B cell (primary cell): Measurements from ENCODE around the gene DNAH12. TPM values are rescaled to one million over a fixed set of nuclear protein-coding genes. Genes with fewer than 3 reads are reported as not detected.

ENCODE experiments used
- ATAC-seq: fragments of 200-7000 bp; cut with Tn5 transposase; one replicate; pipeline ENCODE4 v1.10.0; 2021; ENCODE audit warnings: low read depth, mild to moderate bottlenecking, moderate number of reproducible peaks, moderate library complexity
- CTCF ChIA-PET: fragments of 350-600 bp; sonication (Branson Sonifier 250); formaldehyde crosslinking; loops from one replicate; lab custom pipeline; 2021; ENCODE audit warnings: antibody characterized with exemption, inconsistent platforms; lab: Charles Lee
- POLR2A ChIA-PET: fragments of 350-600 bp; sonication (Branson Sonifier 250); formaldehyde crosslinking; loops from one replicate; lab custom pipeline; 2021; ENCODE audit warnings: antibody characterized with exemption; lab: Charles Lee
- DNase-seq: peaks from one replicate; pipeline ENCODE4 v3.0.0; 2013
- H2AFZ ChIP-seq: 2 replicates; pipeline ENCODE4 v1.6.1; 2012; ENCODE audit warnings: mild to moderate bottlenecking, low read depth, low read length; ENCODE audit not compliant: insufficient read depth, poor library complexity, severe bottlenecking
- H3K27ac ChIP-seq, 2 donors: 1 replicate in 1 of 2; 2 replicates in 1 of 2; pipeline ENCODE4 v1.5.1; 2012 to 2013; ENCODE audit warnings: low read length in 2 of 2, mild to moderate bottlenecking in 2 of 2, moderate library complexity in 1 of 2
- H3K27me3 ChIP-seq, 4 experiments: fragments of 200-600 bp in 1 of 4; sonication (generic) in 1 of 4; replicated peaks in 1 of 4; 1 replicate in 2 of 4; 2 replicates in 2 of 4; pipeline versions ENCODE4 v1.6.1 to v1.7.0; 2013 to 2016; ENCODE audit warnings: low read length in 3 of 4, mild to moderate bottlenecking in 2 of 4, mixed read lengths in 1 of 4, moderate library complexity in 1 of 4; ENCODE audit not compliant: insufficient read depth in 4 of 4, control insufficient read depth in 3 of 4; ENCODE audit errors: control extremely low read depth in 1 of 4
- H3K36me3 ChIP-seq, 2 experiments: replicated peaks in 1 of 2; 1 replicate in 1 of 2; 2 replicates in 1 of 2; pipeline versions ENCODE4 v1.6.1 to v1.7.1; 2013; ENCODE audit warnings: low read length in 1 of 2; ENCODE audit not compliant: insufficient read depth in 2 of 2, control insufficient read depth in 1 of 2; ENCODE audit errors: control extremely low read depth in 1 of 2, extremely low read depth in 1 of 2
- H3K4me1 ChIP-seq, 2 donors: fragments of 200-600 bp in 1 of 2; sonication (generic) in 1 of 2; 1 replicate in 1 of 2; 2 replicates in 1 of 2; pipeline versions ENCODE4 v1.5.1 to v1.6.1; 2013 to 2017; ENCODE audit warnings: low read length in 2 of 2; ENCODE audit not compliant: control insufficient read depth in 2 of 2, insufficient read depth in 2 of 2
- H3K4me2 ChIP-seq: replicated peaks from 2 replicates; pipeline ENCODE3; 2012; ENCODE audit warnings: mild to moderate bottlenecking, low read depth, low read length; ENCODE audit not compliant: poor library complexity, severe bottlenecking
- H3K4me3 ChIP-seq, 5 experiments: fragments of 200-600 bp in 1 of 5; sonication (generic) in 1 of 5; 1 replicate in 3 of 5; 2 replicates in 2 of 5; pipeline versions ENCODE4 v1.5.1 to v1.7.0; 2011 to 2016; ENCODE audit warnings: low read length in 4 of 5, mild to moderate bottlenecking in 4 of 5, low read depth in 2 of 5, control low read depth in 1 of 5, moderate library complexity in 1 of 5; ENCODE audit not compliant: insufficient read depth in 1 of 5; ENCODE audit errors: control extremely low read depth in 1 of 5, extremely low read depth in 1 of 5
- H3K79me2 ChIP-seq: fragments of 200-600 bp; sonication (generic); one replicate; pipeline ENCODE4 v1.6.0; 2016; ENCODE audit warnings: low read length; ENCODE audit not compliant: control insufficient read depth, insufficient read depth
- H3K9ac ChIP-seq: fragments of 200-600 bp; sonication (generic); 2 replicates; pipeline ENCODE4 v1.6.1; 2017; ENCODE audit warnings: mild to moderate bottlenecking, low read length, moderate library complexity
- H3K9me3 ChIP-seq, 3 donors: one replicate each; pipeline versions ENCODE4 v1.6.1 to v1.7.1; 2013; ENCODE audit warnings: low read length in 2 of 3; ENCODE audit not compliant: control insufficient read depth in 2 of 3, insufficient read depth in 1 of 3; ENCODE audit errors: control extremely low read depth in 1 of 3
- H4K20me1 ChIP-seq: 2 replicates; pipeline ENCODE4 v1.6.0; 2012; ENCODE audit warnings: mild to moderate bottlenecking, low read length; ENCODE audit not compliant: insufficient read depth, control insufficient read depth, poor library complexity, severe bottlenecking
- H3K27ac Mint-ChIP-seq: one replicate; pipeline ENCODE4 v1.8.0; 2021; ENCODE audit warnings: mixed read lengths
- H3K27me3 Mint-ChIP-seq: one replicate; pipeline ENCODE4 v1.8.0; 2021; ENCODE audit warnings: mixed read lengths
- H3K4me1 Mint-ChIP-seq: one replicate; pipeline ENCODE4 v1.8.0; 2021; ENCODE audit warnings: mixed read lengths
- H3K4me3 Mint-ChIP-seq: one replicate; pipeline ENCODE4 v1.8.0; 2021; ENCODE audit warnings: mixed read lengths
- H3K9me3 Mint-ChIP-seq: one replicate; pipeline ENCODE4 v1.8.0; 2022; ENCODE audit warnings: mixed read lengths; ENCODE audit not compliant: insufficient read depth
- EZH2 ChIP-seq: IDR thresholded peaks from 2 replicates; pipeline ENCODE4 v1.6.1; 2012; ENCODE audit warnings: borderline replicate concordance, low read depth, mild to moderate bottlenecking, moderate library complexity, low read length; ENCODE audit not compliant: insufficient read depth, poor library complexity, severe bottlenecking
- WGBS: methylation state at CpG from one replicate; pipeline ENCODE4 v1.1.5; 2013; ENCODE audit warnings: missing lambda C conversion rate; ENCODE audit not compliant: insufficient coverage; 5-methylcytosine and 5-hydroxymethylcytosine counted together
- intact Hi-C: fragments of 100-400 bp; cut with micrococcal nuclease; formaldehyde crosslinking; loops from one replicate; pipeline ENCODE4 v1.10.0; 2022
- polyA plus RNA-seq: library from polyadenylated mRNA; depleted of rRNA; stranded (reverse); fragments of >200 nt; gene quantifications from 2 replicates; pipeline ENCODE4 v1.2.3, GENCODE V29; 2012
- total RNA-seq, 2 donors: library from RNA; stranded (reverse); fragments of 120-200 nt in 1 of 2; gene quantifications; 1 replicate in 1 of 2; 2 replicates in 1 of 2; pipeline versions ENCODE4 v1.2.3 to v1.2.4, GENCODE V29; 2013 to 2022
- TF ChIP-seq, protein P1 (sequence below): fragments of 200-600 bp; IDR thresholded peaks from one replicate; pipeline ENCODE4 v1.8.0; 2022; ENCODE audit warnings: antibody characterized with exemption, mild to moderate bottlenecking

The DNAH12 gene
- total and polyA plus RNA-seq, 2 donors (not counting 1 experiment from before 2014, with no cell fraction given): 0.09 to 0.17 TPM

DNA sequence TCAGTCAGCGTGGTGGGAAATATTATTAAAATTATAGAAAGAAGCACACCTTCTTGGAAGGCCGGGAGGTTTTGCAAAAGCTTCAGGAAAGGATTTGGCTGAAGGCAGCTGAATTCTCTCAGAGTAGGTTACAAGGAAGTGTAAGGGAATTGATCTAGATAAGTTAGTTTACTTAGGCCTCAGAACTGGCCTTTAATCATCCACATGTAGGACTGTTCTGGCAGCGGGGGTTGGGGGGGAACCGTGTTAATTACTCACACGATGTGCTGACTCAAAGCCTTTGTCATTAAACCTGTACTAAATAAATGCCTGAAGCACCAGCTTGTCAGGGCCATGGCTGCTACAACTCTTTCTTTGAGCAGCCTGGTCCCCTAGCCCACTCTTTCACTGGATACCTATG, 264.5 kb downstream of the DNAH12 start:
- Histone ChIP-seq H3K4me3 (no peak overlapping the region), H3K79me2 (no peaks in the 10 kb centered on the region), H2AFZ (no peak overlapping the region), H3K9me3 (peaks cover 0 to 12% (median 0%) of the 10 kb centered on the region in 3 donors), H3K4me2 (no peak overlapping the region), H3K4me1 (no peaks in the 10 kb centered on the region), H4K20me1 (no peaks in the 10 kb centered on the region), H3K9ac (no peak overlapping the region), H3K36me3 (peaks cover 0 to 5% of the 10 kb centered on the region in 2 experiments), H3K27me3 (no peaks in the 10 kb centered on the region), H3K27ac (no peak overlapping the region)
- no peak for ATAC-seq
- Mint-ChIP-seq H3K27me3 (no peaks in the 10 kb centered on the region), H3K4me3 (no peak overlapping the region), H3K27ac (no peak overlapping the region), H3K9me3 (peaks cover 4% of the 10 kb centered on the region), H3K4me1 (no peaks in the 10 kb centered on the region)
- DNase-seq: no peak
- ChIA-PET POLR2A (no interaction called here), CTCF (interaction anchor here (0.7 kb wide), 1 partner anchor 682 kb away, joined by 3 read pairs; no protein-coding TSS in a partner anchor)
- no peak for TF ChIP-seq EZH2
- TF ChIP-seq, protein P1, sequence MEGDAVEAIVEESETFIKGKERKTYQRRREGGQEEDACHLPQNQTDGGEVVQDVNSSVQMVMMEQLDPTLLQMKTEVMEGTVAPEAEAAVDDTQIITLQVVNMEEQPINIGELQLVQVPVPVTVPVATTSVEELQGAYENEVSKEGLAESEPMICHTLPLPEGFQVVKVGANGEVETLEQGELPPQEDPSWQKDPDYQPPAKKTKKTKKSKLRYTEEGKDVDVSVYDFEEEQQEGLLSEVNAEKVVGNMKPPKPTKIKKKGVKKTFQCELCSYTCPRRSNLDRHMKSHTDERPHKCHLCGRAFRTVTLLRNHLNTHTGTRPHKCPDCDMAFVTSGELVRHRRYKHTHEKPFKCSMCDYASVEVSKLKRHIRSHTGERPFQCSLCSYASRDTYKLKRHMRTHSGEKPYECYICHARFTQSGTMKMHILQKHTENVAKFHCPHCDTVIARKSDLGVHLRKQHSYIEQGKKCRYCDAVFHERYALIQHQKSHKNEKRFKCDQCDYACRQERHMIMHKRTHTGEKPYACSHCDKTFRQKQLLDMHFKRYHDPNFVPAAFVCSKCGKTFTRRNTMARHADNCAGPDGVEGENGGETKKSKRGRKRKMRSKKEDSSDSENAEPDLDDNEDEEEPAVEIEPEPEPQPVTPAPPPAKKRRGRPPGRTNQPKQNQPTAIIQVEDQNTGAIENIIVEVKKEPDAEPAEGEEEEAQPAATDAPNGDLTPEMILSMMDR: no peak
- intact Hi-C loops: no loop called here
- WGBS: 100% methylated on average over 1 of the region's 5 CpGs

DNA sequence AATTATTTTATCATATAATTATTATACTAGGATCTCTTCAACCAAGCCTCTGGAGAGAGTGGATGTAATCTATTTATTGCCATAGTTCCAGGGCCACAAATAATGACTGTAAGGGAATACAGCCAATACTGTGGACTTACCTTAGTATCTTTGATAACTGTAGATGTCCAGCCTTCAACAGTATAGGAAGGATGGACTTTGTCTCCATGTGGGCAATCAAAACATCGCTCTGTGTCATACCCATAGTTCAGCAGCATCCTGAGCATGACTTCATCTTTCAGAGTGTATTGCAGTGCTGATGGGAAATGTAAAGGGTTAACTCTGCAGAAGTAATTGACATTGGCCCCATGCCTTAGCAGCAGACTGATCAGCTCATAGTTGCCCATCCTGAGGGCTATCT, 265.9 kb downstream of the DNAH12 start:
- no peak overlapping the region for H3K4me3 Mint-ChIP-seq
- peaks cover 0 to 12% (median 0%) of the 10 kb centered on the region in 3 donors for H3K9me3 ChIP-seq
- H3K9me3 Mint-ChIP-seq: peaks cover 4% of the 10 kb centered on the region
- no peaks in the 10 kb centered on the region for H3K4me1 ChIP-seq
- H3K27me3 Mint-ChIP-seq: no peaks in the 10 kb centered on the region
- no peak overlapping the region for H2AFZ ChIP-seq
- H4K20me1 ChIP-seq: no peaks in the 10 kb centered on the region
- H3K27me3 ChIP-seq: no peaks in the 10 kb centered on the region
- TF ChIP-seq, protein P1: no peak
- no peak for TF ChIP-seq EZH2
- POLR2A ChIA-PET: no interaction called here
- CTCF ChIA-PET: no interaction called here
- no peak for ATAC-seq
- intact Hi-C loops: no loop called here
- no peak overlapping the region for H3K9ac ChIP-seq
- H3K27ac ChIP-seq: no peak overlapping the region
- DNase-seq: no peak
- H3K79me2 ChIP-seq: no peaks in the 10 kb centered on the region
- no peak overlapping the region for H3K4me2 ChIP-seq
- no peak overlapping the region for H3K4me3 ChIP-seq
- no peaks in the 10 kb centered on the region for H3K4me1 Mint-ChIP-seq
- no peak overlapping the region for H3K27ac Mint-ChIP-seq
- H3K36me3 ChIP-seq: peaks cover 0 to 5% of the 10 kb centered on the region in 2 experiments
- WGBS: 100% methylated on average over 1 of the region's 1 CpG
